GM21515 (cell line): Measurements from ENCODE around the gene COPS6.

Experiments
- ATAC-seq: cut with Tn5 transposase; IDR thresholded peaks from one replicate; pipeline ENCODE4 v1.9.1; 2021; ENCODE audit not compliant: unreplicated experiment

COPS6 gene

DNA sequence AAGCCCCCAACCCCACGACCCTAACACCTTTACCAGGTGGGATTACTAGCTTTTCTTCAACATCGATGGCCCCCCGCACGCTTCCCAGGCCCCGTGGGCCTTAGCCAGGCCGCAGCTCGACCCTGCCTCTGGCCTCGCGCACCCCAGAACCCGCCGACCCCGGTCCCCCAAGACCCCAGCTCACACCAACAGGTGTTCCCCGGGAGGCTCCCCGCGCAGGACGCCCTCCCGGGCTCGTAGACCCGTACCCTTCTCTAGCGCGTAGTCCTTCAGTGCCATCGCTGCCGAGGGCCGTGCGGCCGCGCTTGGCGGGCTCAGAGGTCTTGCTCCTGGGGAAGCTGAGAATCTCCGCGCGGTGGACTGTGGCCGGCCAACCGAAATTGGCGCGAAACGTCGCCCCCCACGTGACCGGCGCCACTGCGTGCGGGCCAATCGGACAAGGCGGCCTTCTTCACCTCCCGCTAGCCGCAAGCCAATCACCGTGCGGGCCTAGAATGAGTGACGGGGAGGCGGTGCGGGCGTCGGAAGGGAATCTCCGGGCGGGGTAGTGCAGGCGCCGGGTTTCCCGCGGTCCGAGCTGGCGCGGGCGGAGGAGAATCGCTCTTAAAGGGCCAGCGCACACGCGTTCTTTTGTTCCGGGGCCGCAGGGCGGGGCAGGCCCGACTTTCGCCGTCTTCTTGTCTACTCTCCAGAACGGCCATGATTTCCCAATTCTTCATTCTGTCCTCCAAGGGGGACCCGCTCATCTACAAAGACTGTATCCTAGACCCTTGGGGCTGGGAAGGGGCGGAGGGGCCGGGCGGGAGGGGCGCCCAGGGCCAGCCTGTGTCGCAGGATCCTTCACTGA lies 12.5 kb downstream of the COPS6 start, which contains the start of the genes AP4M1 and MCM7:
AP4M1 (plus strand) TSS at position 628 of the 847 bp plus-strand sequence; CDS start at position 700, 72 bp downstream.
MCM7 (minus strand) TSS at position 382 of the 847 bp plus-strand sequence; CDS start at position 279, 103 bp downstream.
- ATAC-seq = peak; percentile 74

GRCh38 chr7:100102950-100103840 lies 14.4 kb downstream of the COPS6 start:
- no peak for ATAC-seq

- ATAC-seq = no peak
These were observed 16.8 kb downstream of the COPS6 start for GRCh38 chr7:100105534-100105933.

DNA sequence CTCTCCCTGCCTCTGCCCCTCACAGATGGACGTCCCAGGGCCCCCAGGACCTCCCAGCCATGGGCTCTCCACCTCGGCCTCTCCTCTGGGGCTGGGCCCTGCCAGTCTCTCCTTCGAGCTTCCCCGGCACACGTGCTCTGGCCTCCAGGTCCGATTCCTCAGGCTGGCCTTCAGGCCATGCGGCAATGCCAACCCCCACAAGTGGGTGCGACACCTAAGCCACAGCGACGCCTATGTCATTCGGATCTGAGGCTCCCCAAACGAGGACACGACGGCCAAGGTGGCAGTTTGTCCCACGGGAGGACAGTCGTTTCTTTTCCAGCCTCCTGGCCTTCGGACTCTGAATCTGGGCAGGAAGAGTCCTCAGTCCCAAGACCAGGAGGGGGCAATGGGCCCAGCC lies 17.9 kb downstream of the COPS6 start:
- no peak for ATAC-seq

GRCh38 chr7:100107125-100107737 lies 18.5 kb downstream of the COPS6 start:
- no peak for ATAC-seq

DNA sequence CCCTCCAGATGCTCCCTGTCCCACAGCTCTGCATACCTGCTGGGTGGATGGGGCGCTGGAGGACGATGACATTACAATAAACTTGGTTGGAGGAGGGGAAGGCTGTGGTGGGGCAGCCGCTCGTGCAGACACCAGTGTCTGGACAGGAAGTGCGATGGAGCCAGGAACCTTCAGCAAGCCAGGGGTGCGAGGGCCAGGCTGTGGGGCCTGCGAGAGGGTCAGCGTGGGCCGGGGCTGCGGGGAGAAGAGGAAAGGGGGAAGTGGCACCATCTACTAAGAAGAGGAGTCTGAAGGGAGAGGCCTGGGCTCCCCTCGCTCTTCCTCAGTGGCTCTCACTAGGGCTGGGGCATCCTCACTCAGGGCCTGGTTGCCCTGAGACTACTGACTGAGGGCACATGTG lies 19.1 kb downstream of the COPS6 start:
- ATAC-seq = no peak

DNA sequence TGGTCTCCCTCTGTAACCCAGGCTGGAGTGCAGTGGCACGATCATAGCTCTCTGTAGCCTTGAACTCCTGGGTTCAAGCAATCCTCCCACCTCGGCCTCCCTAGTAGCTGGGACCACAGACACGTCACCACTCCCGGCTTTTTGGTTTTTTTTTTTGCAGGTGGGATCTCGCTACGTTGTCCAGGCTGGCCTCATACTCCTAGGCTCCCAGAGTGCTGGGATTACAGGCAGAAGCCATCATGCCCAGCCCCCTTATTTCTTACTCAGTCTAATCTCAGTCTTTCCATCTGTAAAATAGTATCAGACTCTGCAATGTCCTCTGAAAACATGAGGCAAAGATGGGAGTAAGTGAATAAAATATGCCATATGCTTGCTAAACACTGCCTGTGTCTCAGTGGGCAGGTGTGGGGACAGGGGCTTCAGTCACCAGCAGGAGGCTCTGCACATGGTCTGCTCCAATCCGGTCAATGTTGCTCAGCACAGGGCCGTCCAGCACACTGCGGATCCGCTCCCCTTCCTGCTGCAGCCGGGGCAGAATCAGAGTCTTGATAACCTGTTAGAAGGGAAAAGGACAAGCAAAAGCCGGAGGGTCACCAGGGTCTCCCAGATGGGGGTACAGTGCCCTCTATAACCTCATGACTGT lies 20.9 kb downstream of the COPS6 start:
- no peak for ATAC-seq

DNA sequence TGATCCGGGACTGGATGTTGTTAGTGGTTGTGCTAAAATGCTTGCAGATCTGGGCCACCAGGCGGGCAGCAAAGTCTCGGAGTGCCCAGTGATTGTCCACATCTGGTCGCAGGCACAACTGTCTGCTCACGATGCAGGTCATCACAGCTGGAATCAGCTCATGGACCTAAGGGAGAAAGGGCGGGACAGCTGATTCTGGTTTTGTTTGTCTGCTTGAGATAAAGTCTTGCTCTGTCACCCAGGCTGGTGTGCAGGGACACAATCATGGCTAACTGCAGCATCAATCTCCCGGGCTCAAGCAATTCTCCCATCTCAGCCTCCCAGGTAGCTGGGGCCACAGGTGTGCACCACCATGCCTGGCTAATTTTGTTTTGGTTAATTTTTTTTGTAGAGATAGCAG lies 22.4 kb downstream of the COPS6 start:
- no peak for ATAC-seq

DNA sequence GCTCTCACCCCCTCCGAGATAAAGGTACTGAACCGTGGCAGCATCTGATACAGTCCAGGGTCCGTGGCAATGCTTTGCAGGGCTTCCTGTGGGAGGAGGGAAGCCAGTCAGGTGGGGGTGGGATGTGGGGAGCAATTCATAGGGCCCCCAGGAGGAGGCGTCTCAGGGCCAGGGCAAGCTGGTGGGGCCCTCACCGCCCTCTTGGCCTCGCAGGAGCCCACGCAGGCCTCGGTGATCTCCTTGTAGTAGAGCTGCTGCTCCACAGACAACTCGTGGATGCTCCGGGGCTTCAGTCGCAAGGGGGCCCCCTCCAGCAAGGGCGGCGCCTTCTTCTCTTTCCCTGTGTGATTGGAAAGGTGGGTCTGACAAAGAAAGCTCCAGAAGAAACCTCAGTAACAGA lies 23.1 kb downstream of the COPS6 start:
- no peak for ATAC-seq

GRCh38 chr7:100115026-100115425 lies 26.3 kb downstream of the COPS6 start:
- no peak for ATAC-seq

- no peak for ATAC-seq
These were observed 29.8 kb downstream of the COPS6 start for GRCh38 chr7:100118388-100119071.

- peak; percentile 65 for ATAC-seq
These were observed 30.6 kb downstream of the COPS6 start, which contains the start of the genes CNPY4 and TAF6 for GRCh38 chr7:100119072-100119969. TSS of gene CNPY4 (plus strand) at chr7:100119634. CDS start at chr7:100119745, 111 bp downstream. TSS of gene TAF6 (minus strand) at chr7:100119358. CDS start at chr7:100114209, 5,149 bp downstream.

DNA sequence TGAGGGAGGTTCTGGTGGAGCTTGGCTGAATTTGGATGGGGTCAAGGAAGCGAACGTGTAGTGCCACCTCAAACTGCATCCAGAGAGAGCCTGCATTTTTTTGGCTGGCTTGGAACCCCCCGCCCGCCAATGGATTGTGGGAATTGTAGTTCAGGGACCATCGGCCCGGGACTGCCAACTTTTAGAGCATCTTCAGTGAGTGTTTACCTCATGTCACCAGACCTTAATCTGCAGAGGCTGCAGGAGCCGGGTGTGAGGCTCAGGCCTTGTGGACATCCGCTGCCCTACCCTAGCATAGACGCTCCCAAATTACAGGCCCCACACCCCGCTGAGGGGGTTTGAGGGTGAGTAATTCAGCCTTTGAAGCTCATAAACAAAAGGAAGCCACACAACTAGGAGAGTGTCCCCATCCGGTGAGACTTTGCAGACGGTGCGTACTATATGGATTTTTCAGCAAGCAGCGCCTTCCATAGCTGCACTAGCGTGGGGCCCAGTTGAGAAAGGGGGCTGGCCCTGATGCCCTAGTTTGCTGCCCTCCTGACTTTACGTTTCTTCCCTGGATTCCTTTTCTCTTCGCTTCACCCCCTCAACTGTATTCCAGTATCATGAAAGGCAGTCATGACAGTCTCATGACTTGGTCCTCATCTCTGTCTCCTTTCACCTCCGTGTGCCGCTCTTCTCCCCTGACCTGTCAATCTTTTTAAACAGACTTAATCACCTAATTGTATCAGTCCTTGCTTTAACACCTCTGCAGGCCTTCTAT lies 31.4 kb downstream of the COPS6 start:
- ATAC-seq = peak; percentile 32

DNA sequence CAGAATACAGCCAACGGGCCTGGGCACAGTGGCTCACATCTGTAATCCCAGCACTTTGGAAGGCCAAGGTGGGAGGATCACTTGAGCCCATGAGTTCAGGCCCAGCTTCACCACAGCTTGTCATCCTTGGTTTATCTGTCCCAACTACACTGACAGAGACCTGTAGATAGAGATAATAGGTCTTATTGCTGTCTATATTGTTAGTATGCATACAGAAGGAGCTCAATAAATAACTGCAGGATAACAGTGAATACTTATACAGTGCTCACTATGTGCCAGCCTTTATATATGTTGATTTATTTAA lies 31.9 kb downstream of the COPS6 start:
- no peak for ATAC-seq

DNA sequence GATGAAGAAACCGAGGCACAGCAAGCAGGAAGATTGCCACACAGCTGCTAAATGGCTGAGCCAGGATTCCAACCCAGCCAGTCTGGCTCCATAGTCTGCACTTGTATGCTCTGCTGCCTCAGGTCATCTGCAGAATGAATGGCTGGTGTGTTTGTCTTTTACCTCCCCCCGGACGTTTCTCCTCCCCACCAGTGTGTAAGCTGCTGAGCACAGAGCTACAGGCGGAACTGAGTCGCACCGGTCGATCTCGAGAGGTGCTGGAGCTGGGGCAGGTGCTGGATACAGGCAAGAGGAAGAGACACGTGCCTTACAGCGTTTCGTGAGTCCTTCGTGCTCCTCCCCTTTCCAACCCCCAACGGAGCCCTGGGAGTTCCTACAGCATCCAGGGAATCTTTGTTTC lies 33.3 kb downstream of the COPS6 start:
- no peak for ATAC-seq

DNA sequence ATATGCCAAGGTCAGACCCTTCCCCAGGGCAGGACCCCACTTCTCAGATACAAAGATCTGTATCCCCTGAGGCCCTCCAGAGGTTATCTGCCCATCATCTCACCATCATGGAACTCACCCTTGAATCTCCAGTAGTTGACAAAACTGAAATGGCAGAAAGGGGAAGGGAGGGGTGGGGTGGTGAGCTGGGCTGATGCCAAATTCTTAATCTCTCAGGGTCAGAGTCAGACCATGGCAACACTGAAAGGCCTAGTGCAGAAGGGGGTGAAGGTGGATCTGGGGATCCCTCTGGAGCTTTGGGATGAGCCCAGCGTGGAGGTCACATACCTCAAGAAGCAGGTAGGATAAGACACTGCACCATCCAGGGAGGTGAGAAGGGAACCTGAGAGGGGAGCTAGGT lies 33.8 kb downstream of the COPS6 start:
- no peak for ATAC-seq

DNA sequence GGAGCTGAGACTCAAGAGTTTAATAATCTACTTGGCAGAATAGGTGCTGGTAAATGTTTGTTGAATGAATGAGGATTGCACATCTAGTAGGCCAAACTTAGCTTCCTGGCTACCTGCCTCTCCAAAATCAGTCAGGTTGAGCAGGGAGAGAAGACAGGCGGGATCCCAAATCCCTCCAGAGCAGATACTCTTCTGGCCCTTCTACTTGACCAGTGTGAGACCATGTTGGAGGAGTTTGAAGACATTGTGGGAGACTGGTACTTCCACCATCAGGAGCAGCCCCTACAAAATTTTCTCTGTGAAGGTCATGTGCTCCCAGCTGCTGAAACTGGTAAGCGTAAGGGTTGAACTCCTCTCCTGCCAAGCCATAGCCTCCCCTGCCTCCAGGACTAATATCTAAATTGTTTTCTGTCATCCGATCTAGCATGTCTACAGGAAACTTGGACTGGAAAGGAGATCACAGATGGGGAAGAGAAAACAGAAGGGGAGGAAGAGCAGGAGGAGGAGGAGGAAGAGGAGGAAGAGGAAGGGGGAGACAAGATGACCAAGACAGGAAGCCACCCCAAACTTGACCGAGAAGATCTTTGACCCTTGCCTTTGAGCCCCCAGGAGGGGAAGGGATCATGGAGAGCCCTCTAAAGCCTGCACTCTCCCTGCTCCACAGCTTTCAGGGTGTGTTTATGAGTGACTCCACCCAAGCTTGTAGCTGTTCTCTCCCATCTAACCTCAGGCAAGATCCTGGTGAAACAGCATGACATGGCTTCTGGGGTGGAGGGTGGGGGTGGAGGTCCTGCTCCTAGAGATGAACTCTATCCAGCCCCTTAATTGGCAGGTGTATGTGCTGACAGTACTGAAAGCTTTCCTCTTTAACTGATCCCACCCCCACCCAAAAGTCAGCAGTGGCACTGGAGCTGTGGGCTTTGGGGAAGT lies 35.8 kb downstream of the COPS6 start:
- ATAC-seq = no peak
